ENCODE data around the gene SERAC1.
"Not testable (repeated sequence)": the region's sequence is repeated elsewhere in the genome, so short reads cannot be mapped to it uniquely, and the experiment has no call there.

The SERAC1 gene

DNA sequence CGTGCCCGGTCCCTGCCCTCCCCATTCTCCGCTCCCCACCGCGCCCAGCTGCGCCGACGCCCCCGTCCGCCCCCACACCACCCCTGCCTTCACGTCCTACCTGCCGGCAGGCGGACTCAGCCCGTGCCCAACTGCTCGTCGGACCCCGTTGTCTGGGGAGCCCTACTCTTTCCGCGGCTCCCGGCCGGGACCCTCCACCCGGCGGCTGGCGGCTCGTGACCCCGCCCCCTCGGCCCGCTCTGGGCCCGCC lies at the start of gene SERAC1:
TSS of gene SERAC1 (minus strand) at position 223 of the 250 bp plus-strand sequence. CDS start 9,899 bp downstream, outside the sequence.
- FAIRE-seq: no peak

DNA sequence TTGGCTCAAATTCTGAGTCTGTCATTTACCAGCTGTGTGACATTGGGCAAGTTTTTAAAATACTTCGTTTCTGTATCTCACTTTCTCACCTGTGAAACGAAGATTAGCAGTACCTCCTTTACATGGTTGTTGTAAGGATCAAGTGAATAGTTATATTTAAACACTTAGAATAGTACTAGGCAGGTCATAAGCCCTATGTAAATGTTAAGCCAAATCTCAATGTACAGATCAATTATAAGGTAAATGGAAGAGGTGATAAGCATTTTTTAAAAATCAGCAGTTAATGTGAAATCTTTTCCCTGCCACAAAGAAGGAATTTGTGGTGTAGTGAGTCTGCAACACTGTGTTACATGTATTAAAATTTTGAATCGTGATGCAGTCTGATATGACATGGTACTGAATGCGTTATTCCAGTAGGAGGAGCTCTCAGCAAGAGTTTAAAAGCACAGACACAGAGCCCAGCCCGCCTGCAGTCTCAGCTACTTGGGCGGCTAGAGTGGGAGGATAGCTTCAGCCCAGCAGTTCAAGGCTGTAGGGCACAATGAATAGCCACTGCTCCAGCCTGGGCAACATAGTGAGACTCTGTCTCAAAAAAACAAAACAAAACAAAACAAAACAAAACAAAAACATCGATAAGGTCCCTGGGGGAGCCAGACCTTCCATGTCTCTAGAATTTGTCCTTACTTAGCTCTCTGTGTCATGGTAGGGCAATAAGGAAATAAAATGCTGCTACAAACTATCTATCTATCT lies 46.0 kb upstream of the SERAC1 start:
- FAIRE-seq: peak; percentile 32

DNA sequence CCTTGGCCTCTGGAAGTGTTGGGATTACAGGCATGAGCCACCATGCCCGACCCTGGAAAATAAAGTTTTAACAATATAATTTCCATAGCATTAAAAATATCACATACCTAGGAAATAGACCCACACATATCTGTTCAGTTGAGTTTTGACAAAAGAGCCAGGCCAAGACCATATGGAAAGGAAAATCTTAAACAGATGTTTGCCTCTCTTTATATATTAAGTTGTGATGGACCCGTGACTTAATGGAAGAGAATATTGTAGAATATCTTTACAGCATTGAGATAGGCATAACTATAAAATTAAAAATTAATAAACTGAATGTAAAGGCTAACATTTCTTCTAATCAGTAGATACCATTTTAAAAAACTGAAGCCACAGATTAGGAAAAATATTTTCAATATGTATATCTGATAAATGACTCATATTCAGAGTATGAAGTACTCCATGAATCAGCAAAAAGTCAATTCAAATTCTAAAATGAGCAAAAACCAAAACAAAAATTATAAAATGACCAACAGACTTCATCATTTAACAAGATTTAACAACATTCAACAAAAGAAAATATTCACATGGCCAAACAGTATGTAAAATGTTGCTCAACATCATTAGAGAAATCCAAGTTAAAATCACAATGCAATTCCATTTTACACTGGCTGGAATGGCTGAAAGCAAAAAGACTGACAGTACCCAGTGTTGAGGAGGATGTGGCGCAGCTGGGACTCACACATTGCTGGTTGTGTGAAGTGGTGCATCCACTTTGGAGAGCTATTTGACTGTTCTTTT lies 43.4 kb upstream of the SERAC1 start:
- FAIRE-seq: no peak

DNA sequence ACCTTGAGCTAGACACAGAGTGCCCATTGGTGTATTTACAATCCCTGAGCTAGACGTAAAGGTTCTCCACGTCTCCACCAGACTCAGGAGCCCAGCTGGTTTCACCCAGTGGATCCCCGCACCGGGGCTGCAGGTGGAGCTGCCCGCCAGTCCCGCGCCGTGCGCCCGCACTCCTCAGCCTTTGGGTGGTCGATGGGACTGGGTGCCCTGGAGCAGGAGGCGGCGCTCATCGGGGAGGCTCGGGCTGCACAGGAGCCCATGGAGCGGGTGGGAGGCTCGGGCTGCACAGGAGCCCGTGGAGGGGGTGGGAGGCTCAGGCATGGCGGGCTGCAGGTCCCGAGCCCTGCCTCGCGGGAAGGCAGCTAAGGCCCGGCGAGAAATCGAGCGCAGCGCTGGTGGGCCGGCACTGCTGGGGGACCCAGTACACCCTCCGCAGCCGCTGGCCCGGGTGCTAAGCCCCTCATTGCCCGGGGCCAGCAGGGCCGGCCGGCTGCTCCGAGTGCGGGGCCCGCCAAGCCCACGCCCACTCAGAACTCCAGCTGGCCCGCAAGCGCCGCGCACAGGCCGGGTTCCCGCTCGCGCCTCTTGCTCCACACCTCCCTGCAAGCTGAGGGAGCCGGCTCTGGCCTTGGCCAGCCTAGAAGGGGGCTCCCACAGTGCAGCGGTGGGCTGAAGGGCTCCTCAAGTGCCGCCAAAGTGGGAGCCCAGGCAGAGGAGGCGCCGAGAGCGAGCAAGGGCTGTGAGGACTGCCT lies 41.7 kb upstream of the SERAC1 start:
- not testable (repeated sequence) for FAIRE-seq

DNA sequence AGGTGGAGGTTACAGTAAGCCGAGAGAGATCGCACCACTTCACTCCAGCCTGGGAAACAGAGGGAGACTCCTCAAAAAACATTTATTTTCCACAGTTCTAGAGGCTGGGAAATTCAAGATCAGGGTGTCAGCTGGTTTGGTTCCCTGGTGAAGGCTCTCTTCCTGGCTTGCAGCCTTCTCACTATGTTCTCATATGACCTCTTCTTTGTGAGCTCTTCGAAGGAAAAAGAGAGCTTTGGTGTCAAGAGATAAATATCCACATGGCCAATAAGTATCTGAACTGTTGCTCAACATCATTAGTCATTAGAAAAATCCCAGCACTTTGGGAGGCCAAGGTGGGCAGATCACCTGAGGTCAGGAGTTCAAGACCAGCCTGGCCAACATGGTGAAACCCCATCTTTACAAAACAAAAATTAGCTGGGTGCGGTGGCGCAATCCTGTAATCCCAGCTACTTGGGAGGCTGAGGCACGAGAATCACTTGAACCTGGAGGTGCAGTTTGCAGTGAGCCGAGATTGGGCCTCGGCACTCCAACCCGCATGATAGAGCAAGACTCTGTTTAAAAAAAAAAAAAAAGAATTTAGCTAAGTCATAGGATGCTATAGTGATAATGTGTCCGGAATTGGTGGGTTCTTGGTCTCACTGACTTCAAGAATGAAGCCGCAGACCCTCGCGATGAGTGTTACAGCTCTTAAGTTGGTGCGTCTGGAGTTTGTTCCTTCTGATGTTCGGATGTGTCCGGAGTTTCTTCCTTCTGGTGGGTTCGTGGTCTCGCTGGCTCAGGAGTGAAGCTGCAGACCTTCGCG lies 40.4 kb upstream of the SERAC1 start:
- FAIRE-seq: not testable (repeated sequence)

DNA sequence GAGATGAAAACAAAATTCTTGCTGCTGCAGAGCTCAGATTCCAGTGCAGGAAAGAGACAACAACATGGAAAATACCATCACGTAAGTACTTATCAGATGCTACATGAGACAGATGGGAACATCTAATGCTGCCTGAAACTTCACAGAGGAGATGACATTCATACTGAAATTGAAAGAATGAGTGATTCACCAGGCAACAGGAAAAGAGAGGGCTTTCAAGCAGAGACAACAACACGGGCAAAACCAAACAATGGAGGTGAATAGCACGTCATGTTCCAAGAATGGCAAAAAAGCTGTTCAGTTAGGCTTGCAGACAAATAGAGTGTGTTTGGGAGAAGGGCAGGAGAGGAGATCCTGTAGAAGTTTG lies 39.3 kb upstream of the SERAC1 start:
- FAIRE-seq: no peak

DNA sequence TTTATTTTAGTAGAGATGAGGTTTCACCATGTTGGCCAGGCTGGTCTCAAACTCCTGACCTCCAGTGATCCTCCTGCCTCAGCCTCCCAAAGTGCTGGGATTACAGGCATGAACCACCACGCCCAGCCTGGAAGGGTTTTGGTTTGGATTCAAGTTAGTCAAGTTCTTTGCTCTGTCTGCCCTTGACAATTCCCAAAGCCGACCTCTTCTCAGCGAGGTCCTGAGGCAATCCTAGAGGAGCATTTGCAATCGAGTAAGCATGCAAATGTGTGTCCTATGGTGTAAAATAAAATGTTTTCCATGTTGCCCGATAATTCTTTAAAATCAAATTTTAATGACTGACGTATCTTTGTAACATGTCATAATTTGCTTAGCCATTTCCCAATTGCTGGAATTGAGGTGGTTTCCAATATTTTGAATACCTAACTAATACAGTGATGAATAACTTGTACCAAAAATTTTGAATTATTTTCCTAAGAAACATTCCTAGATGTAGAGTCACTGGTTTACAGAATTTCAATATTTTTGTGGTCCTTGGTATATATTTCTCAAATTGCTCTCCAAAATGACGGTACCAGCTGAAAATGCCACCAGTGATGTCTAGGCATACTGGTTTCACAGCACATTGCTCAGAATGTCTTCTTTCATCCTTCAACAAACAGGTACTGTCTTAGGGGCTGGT lies 38.8 kb upstream of the SERAC1 start:
- FAIRE-seq: no peak

DNA sequence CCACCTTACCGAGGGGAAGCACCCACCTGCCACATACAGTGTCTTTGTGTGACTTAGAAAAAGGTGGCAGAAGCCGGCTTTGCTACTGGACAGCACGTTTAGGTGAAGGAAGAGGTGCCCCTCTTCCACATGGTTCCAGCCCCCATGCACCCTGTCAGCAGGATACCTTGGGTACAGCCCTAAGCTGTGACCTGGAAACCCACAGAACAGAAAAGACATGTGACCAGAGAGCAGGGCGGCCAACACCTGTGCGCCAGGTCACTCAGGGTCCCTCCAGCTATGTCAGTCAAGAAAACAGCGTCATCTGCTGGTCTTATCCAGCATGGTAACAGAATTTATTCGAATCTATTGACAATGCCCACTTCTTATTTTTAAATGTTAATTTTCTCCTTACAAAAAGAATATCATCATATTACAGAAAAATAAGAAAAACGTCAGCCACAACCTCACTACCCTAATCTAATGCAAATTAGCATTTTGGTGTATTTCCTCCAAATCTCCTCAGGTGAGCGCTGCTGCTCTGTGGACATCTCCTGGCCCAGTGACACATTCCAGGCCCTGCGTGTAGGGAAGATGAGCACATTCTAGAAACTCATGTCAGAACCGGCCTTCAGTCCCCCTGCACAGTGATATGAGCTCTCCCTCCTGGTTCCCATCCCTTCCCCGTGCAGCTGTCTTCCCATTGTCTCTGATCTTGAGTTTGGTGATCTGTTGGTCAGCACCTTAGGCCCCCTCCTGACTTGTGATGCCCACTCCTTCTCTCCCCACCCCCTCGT lies 37.3 kb upstream of the SERAC1 start:
- FAIRE-seq: no peak

DNA sequence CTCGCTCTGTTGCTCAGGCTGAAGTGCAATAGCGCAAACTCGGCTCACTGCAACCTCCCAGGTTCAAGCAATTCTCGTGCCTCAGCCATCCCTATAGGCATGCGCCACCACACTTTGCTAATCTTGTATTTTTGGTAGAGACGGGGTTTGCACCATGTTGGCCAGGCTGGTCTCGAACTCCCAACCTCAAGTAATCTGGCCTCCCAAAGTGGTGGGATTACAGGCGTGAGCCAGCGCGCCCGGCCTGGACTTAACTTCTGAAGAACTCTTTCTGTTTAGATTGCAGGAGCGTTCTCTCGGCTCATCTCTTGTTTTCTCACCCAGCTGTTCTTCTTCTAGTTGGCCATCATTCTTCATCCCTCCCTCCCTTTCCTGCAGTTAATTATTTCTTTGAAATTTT lies 30.4 kb upstream of the SERAC1 start:
- FAIRE-seq: no peak

DNA sequence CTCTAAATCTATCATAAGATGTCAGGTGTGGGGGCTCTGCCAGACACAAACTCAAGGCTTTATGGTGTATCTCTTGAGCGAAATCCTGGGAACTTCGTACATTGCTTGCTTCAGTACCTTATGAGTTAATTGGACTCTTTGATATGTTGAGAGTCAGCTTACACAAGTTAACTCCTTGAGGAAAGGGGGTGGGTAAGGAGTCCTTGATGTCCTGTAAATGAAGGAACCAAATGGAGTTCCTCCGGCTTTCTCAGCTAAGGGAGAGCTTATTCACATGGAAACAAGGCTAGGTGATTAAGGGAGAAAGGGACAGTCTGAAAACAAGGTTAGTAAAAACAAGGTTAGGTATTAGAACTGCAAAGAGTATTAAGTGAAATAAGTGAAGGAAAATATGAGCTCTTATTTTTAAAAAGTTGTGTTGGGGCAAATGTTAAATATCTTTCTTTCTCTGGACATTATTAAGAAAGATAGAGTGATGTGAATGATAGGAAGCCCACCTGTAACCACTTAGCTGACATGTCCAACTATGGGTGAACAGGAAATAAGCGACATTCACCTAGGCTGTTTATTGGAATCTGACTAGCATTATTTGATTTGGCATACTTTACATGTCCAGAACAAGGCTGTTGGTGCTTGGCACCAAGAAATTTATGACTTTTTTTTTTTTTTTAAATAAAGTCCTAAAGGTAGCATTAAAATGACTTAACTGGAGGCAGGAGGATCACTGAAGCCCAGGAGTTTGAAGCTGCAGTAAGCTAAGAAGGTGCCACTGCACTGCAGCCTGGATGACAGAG lies 26.6 kb upstream of the SERAC1 start:
- no peak for FAIRE-seq

DNA sequence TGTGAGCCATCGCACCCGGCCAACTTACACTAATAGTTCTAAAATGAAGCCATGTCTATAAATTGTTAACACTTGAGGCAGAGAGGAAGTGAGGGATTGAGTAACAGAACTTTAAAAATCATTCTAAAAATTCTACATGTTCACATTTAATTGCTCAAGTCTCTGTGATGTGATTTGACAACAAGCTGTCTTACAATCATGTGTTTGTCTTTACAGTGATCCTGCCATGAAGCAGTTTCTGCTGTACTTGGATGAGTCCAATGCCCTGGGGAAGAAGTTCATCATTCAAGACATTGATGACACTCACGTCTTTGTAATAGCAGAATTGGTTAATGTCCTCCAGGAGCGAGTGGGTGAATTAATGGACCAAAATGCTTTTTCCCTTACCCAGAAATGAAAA lies 23.7 kb upstream of the SERAC1 start:
- FAIRE-seq: no peak

DNA sequence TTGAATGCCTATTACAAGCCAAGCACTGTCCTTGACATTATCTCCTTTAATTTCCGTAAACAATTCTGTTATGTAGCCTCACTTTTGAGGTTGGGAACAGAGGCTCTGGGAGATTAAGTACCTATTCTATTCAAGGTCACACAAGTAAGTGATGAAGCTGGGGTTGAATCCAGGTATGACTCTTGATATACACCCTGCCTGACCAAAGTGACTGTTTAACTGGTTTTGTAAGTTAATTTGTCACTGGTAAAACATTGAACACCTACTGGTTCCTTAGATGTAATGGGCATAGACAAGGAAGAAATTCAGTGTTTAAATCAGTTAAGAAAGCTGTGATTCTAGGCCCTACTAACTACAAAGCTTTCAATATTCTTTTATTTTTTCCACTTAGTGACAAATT lies 23.0 kb upstream of the SERAC1 start:
- no peak for FAIRE-seq

DNA sequence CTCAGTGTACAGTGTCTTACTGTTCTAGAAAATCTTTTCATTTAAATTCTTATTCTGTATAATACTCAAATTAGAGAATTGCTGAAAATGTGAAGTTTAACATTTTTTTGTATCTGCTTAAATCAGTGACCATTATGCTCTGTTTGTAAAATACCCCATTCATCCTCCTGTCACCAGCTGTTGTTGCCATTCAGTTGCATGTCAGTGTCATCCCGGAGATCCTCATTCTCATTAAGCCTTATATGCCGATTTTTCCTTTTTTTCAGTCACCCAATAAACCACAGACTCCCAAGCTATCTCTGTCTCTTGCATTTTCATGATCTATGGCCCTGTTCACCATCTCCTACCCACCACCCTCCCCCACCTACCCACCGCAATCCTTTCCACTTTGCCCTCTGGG lies 20.5 kb upstream of the SERAC1 start:
- FAIRE-seq: no peak

DNA sequence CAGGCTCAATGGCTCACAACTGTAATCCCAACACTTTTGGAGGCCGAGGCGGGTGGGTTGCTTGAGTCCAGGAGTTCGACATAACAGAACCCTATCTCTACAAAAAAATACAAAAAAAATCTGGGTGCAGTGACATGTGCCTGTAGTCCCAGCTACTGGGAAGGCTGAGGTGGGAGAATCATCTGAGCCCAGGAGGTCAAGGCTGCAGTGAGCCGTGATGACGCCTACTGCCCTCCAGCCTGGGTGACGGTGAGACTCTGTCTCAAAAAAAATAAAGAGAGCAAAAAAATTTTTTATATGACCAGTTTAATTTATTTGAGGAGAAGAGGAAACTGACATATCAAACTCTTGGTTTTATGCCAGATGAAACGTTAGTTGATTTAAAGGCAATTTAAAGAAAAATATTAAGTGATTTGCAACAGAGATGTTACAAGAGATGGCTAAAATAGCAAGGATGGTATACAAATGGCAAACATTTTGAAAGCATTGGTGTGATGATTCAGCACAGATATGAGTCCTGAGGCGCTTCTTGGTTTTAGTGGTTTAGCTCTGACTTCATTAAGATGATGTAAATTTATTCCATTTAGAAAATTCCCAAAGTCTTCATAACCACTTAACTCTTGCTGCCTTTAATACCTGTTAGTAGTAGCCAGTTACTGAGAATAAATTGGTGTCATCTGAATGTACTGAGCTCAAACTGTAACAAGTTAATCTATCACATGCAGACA lies 17.8 kb upstream of the SERAC1 start:
- no peak for FAIRE-seq

DNA sequence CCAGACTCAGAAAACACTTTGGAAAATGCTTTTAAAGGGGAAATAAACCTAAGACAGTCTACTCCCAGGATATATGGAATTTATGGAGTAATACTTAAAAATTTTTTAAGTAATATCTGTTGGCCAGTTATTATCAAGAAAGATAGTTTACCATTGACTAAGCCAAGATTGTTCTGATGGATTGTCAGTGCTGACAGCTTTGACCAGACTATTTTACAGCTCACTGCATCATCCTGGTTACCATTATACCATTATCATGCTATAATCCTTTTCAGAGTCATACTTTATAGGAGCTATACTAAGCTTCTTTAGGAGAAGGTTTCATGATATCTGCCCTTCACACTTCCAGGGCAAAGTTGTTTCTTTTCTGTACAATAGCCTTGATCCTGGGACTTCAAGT lies 16.5 kb upstream of the SERAC1 start:
- no peak for FAIRE-seq

DNA sequence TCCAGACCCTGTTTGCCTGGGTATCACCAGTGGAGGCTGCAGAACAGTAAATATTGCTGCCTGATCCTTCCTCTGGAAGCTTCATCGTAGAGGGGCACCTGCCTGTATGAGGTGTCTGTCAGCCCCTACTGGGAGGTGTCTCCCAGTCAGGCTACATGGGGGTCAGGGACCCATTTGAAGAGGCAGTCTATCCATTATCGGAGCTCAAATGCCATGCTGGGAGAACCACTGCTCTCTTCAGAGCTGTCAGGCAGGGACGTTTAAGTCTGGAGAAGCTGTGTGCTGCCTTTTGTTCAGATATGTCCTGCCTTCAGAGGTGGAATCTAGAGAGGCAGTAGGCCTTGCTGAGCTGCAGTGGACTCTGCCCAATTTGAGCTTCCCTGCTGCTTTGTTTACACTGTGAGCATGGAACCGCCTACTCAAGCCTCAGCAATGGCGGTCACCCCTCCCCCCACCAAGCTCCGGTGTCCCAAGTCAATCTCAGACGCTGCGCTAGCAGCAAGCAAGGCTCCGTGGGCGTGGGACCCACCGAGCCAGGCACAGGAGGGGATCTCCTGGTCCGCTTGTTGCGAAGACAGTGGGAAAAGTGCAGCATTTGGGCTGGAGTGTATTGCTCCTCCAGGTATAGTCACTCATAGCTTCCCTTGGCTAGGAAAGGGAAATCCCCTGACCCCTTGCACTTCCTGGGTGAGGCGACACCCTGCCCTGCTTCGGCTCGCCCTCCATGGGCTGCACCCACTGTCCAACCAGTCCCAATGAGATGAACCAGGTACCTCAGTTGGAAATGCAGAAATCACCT lies 15.3 kb upstream of the SERAC1 start:
- not testable (repeated sequence) for FAIRE-seq

DNA sequence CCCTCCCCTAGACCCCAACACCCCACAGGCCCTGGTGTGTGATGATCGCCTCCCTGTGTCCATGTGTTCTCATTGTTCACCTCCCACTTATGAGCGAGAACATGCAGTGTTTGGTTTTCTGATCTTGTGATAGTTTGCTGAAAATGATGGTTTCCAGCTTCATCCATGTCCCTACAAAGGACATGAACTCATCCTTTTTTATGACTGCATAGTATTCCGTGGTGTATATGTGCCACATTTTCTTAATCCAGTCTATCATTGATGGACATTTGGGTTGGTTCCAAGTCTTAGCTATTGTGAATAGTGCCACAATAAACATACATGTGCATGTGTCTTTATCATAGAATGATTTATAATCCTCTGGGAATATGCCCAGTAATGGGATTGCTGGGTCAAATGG lies 9.7 kb upstream of the SERAC1 start:
- not testable (repeated sequence) for FAIRE-seq

DNA sequence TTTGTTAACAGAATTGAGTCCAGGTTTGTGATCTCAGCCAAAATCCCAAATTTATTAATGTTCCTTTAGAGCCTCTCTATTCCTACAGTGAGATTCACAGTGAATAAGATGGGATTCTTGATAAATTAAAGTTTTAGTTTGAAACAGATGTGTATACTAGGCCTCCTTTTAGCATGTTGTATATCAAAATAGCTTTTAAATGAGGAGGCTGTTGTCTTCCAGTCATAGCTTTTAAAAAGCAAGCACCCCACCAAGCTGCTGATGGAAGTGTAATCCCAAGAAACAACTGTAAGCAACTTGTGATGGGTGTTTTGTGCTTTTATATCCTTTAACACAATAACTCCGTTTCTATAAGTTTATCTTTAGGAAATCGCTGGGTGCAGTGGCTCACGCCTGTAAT lies 7.0 kb upstream of the SERAC1 start:
- no peak for FAIRE-seq

DNA sequence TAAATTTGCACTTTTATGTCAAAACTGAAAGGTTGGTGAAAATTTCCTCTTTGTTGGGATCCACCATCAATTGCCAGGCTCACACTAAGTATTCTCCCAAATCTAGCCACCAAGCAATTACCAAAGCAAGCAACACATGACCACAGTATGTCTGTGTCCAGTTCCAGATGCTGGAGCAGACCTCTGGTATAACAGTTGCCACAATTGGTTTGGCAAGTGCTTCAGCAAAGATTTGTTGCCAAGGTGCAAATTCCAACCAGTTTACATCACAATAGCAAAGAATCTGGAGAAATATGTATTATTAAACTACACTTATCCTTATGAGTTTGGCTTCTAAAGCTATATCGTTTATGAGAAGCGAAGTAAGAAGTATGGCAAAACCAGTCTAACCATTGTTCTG lies 6.5 kb upstream of the SERAC1 start:
- FAIRE-seq: no peak

All from TTC549 (cell line).